DOHH2 (cell line): Measurements from ENCODE around the gene UBXN4.

Experiments used
- H3F3A ChIP-seq: fragments of 200-600 bp; sonication (generic), shearing (Covaris generic); 2 replicates; pipeline ENCODE4 v1.6.0; 2016; ENCODE audit warnings: antibody characterized with exemption, mild to moderate bottlenecking; ENCODE audit not compliant: control insufficient read depth, insufficient read depth
- H3K27ac ChIP-seq: fragments of 200-600 bp; sonication (generic); 2 replicates; pipeline ENCODE4 v1.5.1; 2014; ENCODE audit warnings: low read depth, mild to moderate bottlenecking, low read length, moderate library complexity
- H3K27me3 ChIP-seq: fragments of 200-600 bp; sonication (generic); 2 replicates; pipeline ENCODE4 v1.6.1; 2014; ENCODE audit warnings: mild to moderate bottlenecking, low read length, mixed read lengths; ENCODE audit not compliant: control insufficient read depth
- H3K36me3 ChIP-seq: fragments of 200-600 bp; sonication (generic); 2 replicates; pipeline ENCODE4 v1.6.1; 2014; ENCODE audit warnings: mild to moderate bottlenecking, low read length, moderate library complexity, mixed read lengths; ENCODE audit not compliant: control insufficient read depth
- H3K4me1 ChIP-seq: fragments of 200-600 bp; sonication (generic); 2 replicates; pipeline ENCODE4 v1.6.1; 2014; ENCODE audit warnings: mild to moderate bottlenecking, low read length, mixed read lengths; ENCODE audit not compliant: control insufficient read depth
- H3K4me2 ChIP-seq: fragments of 200-600 bp; sonication (generic); 2 replicates; pipeline ENCODE4 v1.6.0; 2014; ENCODE audit warnings: mild to moderate bottlenecking, low read length, moderate library complexity
- H3K4me3 ChIP-seq: fragments of 200-600 bp; sonication (generic); 2 replicates; pipeline ENCODE4 v1.5.1; 2014; ENCODE audit warnings: mild to moderate bottlenecking, low read length, mixed read lengths
- H3K79me2 ChIP-seq: fragments of 200-600 bp; sonication (generic); 2 replicates; pipeline ENCODE4 v1.6.1; 2014; ENCODE audit warnings: mild to moderate bottlenecking, low read length, mixed read lengths; ENCODE audit not compliant: control insufficient read depth
- H3K9me2 ChIP-seq: fragments of 200-600 bp; sonication (generic); replicated peaks from 2 replicates; pipeline ENCODE4 v1.6.1; 2014; ENCODE audit warnings: mild to moderate bottlenecking, low read length, mixed read lengths; ENCODE audit not compliant: control insufficient read depth
- H3K9me3 ChIP-seq: fragments of 200-600 bp; sonication (generic); 2 replicates; pipeline ENCODE4 v1.6.1; 2014; ENCODE audit warnings: antibody characterized with exemption, low read length, mixed read lengths; ENCODE audit not compliant: control insufficient read depth, insufficient read depth
- H4K20me1 ChIP-seq: fragments of 200-600 bp; sonication (generic); 2 replicates; pipeline ENCODE4 v1.6.0; 2014; ENCODE audit warnings: low read depth, mild to moderate bottlenecking, antibody characterized with exemption, low read length, moderate library complexity; ENCODE audit not compliant: control insufficient read depth, insufficient read depth
- EZH2phosphoT487 ChIP-seq: fragments of 200-600 bp; sonication (generic); IDR thresholded peaks from 2 replicates; pipeline ENCODE4 v1.6.1; 2017; ENCODE audit warnings: borderline replicate concordance, mild to moderate bottlenecking, antibody characterized with exemption, low read length, moderate library complexity, mixed read lengths
- TF ChIP-seq, protein P1 (sequence below): fragments of 200-600 bp; sonication (generic); IDR thresholded peaks from one replicate; pipeline ENCODE4 v1.5.1; 2014; ENCODE audit warnings: antibody characterized with exemption, mild to moderate bottlenecking, low read depth, low read length; ENCODE audit not compliant: poor library complexity, severe bottlenecking

Gene UBXN4

DNA sequence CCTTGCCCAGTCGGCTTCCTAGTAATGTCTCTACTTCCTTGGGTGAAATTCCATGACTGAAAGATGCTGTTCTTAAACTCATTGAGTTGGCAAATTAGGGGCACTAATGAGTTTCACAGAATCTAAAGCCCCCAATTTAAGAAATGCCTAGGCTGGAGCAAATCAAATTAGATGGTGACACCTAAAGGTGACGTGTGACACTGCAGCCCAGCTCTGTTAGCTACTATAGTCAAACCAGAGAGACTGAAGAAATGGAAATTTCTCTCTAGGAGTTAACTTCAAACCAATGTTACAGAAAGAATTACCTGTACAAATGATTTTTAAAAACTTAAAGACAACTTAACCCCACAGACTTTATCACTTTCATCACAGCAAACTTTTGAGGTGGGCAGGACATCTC is 58.1 kb downstream of the UBXN4 start:
- Histone ChIP-seq H3K4me1 (peaks cover 6% of the 10 kb centered on the region), H4K20me1 (no peaks in the 10 kb centered on the region), H3K27me3 (no peaks in the 10 kb centered on the region), H3F3A (no peaks in the 10 kb centered on the region; the same call in 1 of the 2 replicates), H3K27ac (no peak overlapping the region), H3K9me3 (peaks cover 25% of the 10 kb centered on the region), H3K79me2 (no peaks in the 10 kb centered on the region), H3K36me3 (no peaks in the 10 kb centered on the region), H3K9me2 (no peaks in the 10 kb centered on the region), H3K4me3 (no peak overlapping the region), H3K4me2 (no peak overlapping the region)
- no peak for TF ChIP-seq EZH2phosphoT487
- TF ChIP-seq, protein P1, sequence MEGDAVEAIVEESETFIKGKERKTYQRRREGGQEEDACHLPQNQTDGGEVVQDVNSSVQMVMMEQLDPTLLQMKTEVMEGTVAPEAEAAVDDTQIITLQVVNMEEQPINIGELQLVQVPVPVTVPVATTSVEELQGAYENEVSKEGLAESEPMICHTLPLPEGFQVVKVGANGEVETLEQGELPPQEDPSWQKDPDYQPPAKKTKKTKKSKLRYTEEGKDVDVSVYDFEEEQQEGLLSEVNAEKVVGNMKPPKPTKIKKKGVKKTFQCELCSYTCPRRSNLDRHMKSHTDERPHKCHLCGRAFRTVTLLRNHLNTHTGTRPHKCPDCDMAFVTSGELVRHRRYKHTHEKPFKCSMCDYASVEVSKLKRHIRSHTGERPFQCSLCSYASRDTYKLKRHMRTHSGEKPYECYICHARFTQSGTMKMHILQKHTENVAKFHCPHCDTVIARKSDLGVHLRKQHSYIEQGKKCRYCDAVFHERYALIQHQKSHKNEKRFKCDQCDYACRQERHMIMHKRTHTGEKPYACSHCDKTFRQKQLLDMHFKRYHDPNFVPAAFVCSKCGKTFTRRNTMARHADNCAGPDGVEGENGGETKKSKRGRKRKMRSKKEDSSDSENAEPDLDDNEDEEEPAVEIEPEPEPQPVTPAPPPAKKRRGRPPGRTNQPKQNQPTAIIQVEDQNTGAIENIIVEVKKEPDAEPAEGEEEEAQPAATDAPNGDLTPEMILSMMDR, result peak; percentile 30

DNA sequence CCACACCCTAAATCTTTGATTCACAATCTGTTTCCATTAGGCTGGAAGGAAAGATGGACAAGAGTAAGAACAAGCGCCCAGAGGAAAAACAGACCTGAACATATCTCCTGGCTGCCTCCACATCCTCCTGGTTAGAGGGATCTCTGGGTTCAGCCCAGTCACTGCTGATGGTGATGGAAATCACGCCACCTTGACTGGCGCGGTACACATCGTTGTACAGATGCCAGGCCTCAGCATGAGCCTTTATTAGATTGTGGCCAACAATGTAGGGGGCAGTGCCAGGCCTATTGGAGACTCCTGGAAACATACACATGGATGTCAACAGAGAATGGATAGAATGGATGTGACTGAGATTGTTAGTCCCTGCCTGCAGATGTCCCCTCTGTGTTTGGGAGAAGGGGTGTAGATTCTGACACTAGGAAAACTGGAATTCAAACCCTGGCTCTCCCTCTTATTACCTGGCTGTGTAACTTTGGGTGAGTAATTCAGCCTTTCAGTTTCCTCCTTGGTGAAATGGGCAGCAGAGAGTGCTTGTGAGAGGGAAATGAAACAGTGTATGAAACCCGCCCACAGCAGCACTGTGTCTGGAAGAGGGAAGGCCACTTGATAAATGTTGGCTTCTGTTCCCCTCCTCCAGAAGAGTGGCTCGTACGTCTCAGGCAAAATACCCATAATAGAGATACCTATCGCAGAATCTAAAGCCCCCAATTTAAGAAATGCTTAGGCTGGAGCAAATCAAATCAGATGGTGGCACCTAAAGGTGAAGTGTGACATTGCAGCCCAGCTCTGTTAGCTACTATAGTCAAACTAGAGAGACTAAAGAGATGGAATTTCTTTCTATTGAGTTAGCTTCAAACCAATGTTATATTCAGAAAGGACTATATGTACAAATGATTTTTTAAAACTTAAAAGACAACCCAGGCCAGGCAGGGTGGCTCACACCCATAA is 59.1 kb downstream of the UBXN4 start:
- no peaks in the 10 kb centered on the region; the same call in 1 of the 2 replicates for H3F3A ChIP-seq
- H3K9me3 ChIP-seq, result peaks cover 25% of the 10 kb centered on the region
- no peaks in the 10 kb centered on the region for H3K27me3 ChIP-seq
- H3K4me2 ChIP-seq, result no peak overlapping the region
- no peak overlapping the region for H3K4me3 ChIP-seq
- TF ChIP-seq EZH2phosphoT487, result no peak
- TF ChIP-seq, protein P1, result no peak
- no peaks in the 10 kb centered on the region for H4K20me1 ChIP-seq
- no peak overlapping the region for H3K27ac ChIP-seq
- H3K79me2 ChIP-seq, result no peaks in the 10 kb centered on the region
- H3K36me3 ChIP-seq, result no peaks in the 10 kb centered on the region
- H3K9me2 ChIP-seq, result no peaks in the 10 kb centered on the region
- H3K4me1 ChIP-seq, result peaks cover 5% of the 10 kb centered on the region

DNA sequence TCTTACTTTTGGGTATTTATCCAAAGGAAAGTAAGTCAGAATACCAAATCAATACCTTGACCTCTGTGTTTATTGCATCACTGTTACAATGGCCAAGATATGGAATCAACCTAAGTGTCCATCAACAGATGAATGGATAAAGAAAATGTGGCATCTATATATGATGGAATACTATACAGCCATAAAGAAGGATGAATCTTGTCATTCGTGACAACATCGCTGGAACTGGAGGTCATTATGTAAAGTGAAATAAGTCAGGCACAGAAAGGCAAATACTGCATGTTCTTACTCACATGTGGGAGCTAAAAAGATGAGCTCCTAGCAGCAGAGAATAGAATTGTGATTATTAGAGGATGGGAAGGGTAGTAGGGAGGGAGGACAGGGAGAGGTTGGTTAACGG is 60.7 kb downstream of the UBXN4 start:
- Histone ChIP-seq H3F3A (no peaks in the 10 kb centered on the region; the same call in 1 of the 2 replicates), H3K9me2 (no peaks in the 10 kb centered on the region), H3K79me2 (no peaks in the 10 kb centered on the region), H3K4me2 (no peak overlapping the region), H4K20me1 (no peaks in the 10 kb centered on the region), H3K4me3 (no peak overlapping the region), H3K27me3 (no peaks in the 10 kb centered on the region), H3K9me3 (peaks cover 25% of the 10 kb centered on the region), H3K36me3 (no peaks in the 10 kb centered on the region), H3K4me1 (peaks cover 5% of the 10 kb centered on the region), H3K27ac (no peak overlapping the region)
- TF ChIP-seq EZH2phosphoT487, result no peak
- TF ChIP-seq, protein P1, result no peak
